NCI-H2107 (cell line): Measurements from ENCODE around the gene ZNF90.
"Not testable (repeated sequence)": the region's sequence is repeated elsewhere in the genome, so short reads cannot be mapped to it uniquely, and the experiment has no call there.

Source experiments
- DNase-seq: peaks from one replicate; lab custom pipeline; 2025; lab: John Stamatoyannopoulos, UW

Gene ZNF90

DNA sequence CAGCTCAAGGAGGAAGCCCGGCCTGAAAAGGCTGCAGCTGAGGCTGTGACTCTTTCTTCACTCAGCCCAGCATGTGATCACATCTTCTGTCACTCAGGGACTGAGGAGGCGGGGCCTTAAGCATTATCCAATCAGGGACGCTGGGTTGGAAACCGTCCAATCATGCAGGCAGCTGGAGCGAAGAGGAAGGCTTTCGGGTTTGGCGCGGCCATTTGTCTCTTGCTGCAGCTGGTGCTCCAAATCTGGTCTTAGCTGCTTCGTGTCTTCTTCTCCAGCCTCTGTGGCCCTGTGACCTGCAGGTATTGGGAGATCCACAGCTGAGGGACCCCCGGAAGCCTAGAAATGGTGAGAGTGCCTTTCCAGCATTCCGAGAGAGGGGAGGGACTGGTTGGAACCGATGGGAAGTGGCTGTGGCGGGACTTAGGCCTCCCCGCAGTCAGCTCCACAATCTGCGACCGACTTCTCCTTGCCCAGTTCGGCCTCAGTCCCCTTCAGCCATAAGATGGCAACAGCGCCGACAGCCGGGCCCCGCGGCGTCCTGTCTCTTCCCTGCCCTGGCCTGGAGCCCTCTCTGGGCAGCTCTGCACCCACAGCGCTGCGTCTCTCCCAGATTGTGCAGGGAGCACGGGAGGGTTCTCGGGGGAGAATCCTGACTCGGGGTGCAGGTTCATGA lies at the start of gene ZNF90:
TSS of gene ZNF90 (plus strand) at position 210 of the 673 bp plus-strand sequence. CDS start at position 343, 133 bp downstream.
- no peak for DNase-seq

DNA sequence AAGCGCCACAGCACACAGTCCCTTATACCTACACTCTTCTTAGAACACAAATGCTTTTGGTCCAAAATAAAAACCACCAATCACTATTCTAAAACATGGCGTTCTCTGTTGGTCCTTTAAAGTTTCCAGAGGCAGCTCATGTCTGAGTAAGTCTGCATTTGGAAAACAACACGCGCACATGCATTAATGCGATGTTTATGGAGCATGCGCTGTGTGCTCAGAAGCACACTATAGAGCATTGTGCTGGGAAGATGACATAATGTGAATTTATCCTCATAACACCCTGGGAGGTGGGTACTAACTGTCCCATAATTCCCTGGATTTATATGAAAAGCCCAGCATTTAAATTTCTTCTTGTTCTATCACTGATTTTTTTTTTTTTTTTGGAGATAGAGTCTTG lies 49.2 kb upstream of the ZNF90 start:
- DNase-seq, result no peak

DNA sequence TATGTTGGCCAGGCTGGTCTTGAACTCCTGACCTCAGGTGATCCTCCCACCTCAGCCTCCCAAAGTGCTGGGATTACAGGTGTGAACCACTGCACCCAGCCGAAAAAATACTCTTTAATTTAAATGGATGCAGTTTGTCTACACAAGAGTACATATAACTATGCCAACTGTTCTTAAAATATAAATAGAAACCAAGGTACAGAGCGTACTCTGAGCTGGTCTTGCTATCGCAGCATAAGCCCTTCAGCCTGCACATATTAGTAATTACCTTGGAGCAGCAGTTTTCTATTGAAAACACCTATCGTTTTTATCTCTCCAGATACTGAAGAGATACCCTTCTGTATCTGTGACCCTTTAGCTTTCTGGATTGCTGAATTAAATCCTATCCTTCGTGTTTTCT lies 41.9 kb upstream of the ZNF90 start:
- no peak for DNase-seq

DNA sequence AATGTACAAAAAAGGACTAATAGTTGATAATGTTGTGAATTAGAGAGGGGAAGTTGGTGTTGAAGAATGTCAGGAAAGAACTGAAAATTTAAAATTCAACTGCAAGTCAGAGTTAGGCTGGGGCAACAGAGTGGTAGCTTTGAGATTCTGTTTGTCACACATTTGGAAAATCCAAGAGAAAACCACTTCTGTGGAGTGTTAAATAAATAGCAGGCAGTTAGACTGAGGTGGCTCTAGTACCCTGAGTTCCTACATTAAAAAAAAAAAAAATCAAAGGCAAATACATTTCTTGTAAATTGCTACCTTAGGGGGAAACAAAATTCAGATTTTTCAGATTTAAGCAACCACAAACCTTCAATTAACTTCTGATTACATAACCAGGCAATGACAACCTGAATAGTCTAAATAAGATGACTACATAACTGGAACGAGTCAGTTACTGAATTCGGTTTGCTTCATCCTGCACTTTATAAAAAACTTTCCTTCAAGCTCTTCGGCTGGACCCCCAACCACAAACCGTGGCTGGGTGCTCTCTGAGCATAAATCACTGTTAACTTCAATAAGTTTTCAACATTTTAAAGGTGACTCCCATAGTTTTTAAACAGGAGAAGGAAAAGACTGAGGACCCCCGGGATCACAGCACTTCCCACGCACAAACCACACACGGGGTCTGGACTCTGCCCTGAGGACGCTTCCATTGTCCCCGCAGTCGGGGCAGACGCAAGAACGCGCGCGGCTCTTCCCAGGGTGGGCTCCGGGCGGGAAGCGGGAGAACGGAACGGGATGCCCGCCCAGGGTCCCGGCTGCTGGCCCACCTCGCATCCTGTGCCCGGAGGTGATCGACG lies 39.2 kb upstream of the ZNF90 start:
- no peak for DNase-seq

DNA sequence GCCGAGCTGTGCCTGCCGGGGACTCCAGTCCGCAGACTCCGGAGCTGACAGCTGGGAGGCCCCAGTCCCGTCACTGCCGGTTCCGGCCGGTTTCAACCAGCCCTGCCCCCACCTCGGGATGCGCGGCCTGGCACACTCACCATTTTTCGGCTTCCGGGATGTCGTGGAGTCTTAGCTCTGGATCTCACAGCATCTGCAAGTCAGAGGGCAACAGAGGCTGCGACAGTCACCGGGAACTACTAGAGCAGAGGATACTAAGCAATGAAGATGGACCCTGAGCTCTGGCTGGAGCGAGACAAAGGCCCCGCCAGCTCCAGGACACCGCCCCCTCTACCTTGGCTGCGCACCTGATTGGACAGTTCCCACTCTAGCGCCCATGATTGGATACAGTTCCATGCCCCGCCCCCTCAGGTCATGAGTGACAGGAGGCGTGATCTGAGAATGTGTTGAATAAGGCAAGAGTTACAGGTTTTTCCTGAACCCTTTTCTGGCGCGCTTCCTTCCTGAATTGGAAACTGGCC lies 38.5 kb upstream of the ZNF90 start, which contains the start of gene ZNF682:
TSS of gene ZNF682 (minus strand) at position 303 of the 521 bp plus-strand sequence. CDS start at position 143, 160 bp downstream.
- peak; percentile 81 for DNase-seq

DNA sequence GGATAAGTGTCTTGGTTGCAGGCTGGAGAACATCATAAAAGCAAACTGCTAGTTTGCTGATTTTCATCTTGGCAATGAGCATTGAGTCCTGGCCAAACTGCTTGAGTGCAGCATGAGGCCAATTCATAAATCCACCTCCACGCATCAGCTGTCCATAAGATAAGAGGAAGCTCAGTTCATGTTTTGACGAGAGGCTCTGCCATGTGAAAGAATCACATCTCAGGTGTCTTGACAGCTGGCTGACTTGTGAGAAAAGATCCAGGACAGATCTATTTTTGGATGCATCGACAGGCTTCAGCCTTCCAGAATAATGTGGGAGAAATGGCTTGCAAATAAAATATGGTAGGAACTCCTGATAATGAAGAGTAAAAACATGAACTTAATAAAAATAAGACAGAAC lies 33.1 kb upstream of the ZNF90 start:
- no peak for DNase-seq

DNA sequence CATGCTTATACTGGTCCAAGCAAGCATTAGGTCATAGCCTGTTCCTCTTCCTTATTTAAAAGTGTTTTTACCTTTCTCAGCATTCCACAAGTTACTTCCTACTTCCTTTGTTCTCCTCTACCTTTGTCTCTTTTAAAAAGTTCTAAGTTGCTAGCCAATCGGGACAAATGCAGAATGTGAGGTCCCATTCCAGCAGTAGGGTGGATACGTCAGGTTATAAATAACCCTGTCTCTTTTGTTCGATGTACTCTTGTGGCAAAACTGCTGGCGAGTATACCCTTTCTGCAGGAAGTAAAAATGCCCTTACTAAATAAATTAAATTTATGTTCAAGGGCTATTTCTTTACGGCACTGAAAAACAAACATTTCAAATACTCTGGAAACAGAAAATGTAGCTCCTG lies 32.1 kb upstream of the ZNF90 start:
- not testable (repeated sequence) for DNase-seq

DNA sequence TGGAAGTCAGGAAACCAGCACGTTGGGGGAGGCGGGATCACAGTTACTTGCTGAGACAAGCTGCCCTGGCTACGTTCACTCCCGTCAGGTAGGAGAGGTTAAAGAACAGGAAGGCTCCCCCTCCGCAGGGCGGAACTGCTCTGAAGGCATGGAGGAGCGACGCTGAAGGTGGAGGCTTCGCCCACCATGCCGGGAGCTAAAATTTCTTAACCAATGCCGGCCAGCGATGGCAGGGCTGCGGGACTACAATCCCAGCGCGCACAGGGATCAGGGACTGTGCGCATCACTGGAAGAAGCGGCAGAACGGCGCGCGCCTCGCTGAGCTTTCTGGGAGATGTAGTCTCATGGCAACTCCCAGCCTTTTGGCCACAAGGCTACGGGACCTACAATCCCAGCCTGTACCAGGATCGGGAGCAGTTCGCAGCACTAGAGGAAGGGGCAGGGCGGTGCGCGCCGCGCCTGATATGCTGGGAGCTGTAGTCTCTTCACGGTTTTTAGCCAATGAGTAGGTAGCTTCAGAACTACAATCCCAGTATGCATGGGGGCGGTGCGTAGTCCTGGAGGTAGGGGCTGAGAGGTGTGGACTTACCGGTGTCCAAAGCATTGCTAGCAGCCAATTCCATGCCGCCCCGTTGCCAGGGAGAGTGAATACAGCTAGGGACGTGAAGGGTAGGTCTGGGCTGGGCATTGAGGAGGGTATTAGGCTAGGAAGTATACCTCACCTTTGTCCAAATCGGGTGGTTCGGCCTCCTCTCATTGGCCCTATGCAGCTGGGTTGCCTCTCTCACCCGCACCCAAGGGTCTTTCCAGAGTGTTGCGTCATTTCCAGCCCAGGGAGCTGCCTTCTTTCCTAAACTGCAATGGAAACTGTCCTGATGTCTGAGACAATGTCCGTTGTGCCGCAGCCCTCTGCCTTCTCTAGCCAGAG lies 25.7 kb upstream of the ZNF90 start:
- DNase-seq, result peak; percentile 55

DNA sequence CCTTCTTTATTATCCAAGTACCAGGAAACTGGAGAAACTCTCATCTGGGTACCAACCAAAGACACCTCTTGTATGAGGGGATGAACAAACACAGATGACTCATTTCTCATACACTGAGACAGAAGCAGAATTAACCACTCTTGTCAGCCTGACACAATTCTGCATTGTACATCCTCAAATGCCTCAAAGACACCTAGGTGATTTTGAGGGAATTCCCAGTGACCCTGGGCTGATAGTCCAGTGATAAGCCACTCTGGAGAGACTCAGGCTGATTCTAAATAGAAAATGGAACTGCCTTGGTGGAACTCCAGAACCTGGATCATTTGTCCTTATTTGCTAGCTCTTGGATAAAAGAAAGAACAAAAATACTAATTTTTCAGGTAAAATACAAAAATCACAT lies 19.1 kb upstream of the ZNF90 start:
- not testable (repeated sequence) for DNase-seq

DNA sequence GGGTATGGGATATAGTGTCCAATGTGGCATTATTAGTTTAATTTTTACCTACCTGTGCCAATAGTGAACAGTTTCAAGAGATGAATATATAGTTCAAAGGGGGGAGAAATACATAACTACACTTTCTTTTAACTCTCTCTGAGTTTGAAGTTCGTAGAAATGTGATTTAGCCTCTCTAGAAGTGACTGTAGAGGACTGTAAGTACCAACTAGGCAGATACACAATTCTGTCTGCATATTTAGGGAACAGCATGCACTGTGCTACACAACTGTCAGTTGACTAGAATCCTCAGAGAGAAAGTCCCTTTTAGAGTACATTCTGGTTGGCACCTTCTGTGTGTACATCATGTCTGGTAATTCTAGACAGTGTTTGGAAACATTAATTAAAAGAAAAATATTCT lies 17.5 kb upstream of the ZNF90 start:
- no peak for DNase-seq

DNA sequence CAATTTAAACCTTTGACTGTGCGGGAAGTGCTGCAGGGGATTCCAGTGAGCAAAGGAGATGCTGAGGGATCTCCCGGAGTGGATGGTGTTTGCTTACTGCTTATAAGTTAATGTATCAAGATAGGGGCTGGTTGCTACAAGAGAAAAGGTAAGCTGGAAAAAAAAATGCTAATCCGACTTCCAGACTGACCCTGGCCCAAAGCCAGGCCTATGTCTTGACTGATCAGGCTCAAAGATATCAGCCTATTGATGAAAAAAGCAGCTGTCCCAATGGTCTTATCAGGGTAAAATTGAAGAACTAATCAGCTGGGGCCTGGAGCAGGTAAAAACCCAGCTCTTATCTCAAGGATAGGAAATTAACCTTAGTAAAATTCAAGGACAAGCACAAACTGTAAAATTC lies 10.9 kb upstream of the ZNF90 start:
- no peak for DNase-seq

DNA sequence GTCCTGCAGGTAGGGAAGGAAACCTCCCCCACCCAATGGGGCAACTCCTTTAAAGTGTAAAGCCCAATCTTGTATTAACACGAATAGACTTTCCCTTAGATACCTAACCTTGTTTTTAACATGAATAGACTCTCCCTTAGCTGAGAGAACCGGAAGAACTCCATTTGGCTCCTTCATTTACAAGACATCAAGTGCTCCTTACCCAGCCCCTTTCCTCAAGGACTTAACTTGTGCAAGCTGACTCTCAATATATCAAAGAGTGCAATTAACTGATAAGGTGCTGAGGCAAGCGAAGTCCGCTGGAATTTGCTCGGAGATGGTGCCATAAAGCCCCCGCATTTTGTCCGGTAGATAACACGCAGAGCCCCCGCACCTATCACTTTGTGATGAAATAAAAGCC lies 9.9 kb upstream of the ZNF90 start:
- DNase-seq, result no peak

DNA sequence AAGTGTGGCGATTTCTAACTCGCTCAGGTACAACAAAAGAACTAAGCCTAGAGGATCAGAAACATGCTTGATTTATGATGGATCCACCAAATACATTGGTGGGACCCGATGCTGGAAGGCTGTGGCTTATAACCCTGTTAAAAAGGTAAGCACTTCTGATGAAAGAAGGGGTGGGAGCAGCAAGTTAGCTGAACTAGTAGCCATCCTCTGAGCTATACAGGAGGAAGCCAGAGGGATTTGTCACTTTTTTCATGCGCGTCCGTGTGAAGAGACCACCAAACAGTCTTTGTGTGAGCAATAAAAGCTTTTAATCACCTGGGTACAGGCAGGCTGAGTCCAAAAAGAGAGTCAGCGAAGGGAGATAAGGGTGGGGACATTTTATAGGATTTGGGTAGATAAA lies 9.2 kb upstream of the ZNF90 start:
- DNase-seq, result not testable (repeated sequence)

DNA sequence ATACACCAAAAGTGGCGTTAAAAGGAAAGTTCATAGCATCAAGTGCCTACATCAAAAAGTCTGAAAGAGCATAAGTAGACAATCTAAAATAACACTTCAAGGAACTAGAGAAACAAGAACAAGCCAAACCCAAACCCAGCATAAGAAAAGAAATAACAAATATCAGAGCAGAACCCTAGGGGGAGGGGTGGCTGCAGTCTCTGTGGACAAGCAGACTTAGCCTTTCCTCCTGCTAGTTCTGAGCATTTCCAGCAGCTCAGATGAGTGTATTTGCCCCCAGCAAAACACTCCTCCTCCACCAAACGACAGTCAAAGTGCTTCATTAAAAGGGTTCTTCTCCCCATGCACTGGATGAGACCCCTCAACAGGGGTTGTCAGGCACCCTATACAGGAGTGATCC lies 7.1 kb upstream of the ZNF90 start:
- DNase-seq, result no peak

DNA sequence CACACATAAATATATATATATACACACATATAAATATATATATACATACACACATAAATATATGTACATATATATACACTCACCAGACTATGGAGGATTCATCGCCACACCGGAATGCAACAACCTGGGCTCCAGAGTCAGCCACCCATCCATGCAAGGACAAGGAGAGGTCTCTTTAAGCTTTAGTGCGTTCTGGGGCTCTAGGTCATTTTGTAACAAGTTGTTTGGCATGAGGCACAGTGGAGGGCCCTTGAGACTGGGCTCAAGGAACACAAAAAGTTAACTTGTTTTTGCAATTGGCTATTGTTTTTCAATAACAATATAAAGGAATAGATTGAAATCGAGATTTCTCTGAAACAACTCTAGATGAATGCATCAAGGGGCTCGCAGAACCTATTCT lies 4.9 kb upstream of the ZNF90 start:
- DNase-seq, result no peak

DNA sequence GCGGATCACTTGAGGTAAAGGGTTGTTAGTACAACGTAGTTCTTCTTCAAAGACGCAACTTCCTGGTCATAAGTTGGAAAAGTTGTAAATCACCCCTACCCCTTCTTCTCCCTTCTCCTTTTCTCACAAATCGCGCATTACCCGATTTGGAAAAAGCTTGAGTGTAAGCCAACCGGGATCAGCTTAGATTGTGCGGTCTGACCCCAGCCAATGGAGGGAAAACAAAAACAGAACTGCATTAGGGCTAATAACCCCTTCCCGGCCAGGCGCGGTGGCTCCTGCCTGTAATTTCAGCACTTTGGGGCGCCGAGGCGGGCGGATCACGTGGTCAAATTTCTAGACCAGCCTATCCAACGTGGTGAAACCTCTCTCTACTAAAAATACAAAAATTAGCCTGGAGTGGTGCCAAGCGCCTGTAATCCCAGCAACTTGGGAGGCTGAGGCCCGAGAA lies 806 bp downstream of the ZNF90 start:
- DNase-seq, result no peak

DNA sequence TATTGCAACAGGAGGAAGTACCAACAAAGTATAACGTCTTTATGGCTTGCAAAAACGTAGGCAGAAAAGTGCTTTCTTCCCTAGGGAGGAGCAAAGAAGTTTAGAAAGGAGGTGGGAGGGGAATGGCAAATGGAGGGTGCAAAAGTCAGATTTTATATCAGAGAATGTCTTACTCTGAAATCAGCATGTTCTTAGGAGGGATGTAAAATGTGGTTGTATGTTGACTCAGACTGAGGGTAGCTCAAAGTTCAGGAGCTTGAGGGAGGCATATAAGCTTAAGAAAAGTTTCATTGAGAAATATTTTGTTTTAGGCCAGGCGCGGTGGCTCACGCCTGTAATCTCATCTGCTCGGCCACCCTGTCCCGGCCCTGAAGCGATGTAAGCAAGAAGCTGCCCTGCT lies 1.7 kb downstream of the ZNF90 start:
- DNase-seq, result no peak

DNA sequence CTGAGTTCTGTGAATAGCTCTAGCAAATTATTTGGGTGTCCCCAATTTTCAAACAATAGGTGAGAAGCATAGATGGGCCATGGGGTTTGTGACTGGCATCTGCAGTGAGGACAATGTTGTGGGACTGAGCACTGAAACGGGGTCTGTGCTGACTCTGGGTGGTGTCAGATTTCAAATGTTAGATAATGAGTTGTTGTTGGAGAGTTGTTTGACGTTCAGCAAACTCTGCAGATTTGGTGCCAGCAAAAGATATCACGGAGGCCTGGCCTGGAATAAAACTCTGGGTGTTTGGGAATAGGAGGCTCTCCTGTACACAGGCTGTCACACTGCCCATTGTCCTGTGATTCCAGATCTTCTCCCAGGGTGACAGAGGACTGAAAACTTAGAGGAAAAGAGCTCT lies 2.9 kb downstream of the ZNF90 start:
- no peak for DNase-seq

DNA sequence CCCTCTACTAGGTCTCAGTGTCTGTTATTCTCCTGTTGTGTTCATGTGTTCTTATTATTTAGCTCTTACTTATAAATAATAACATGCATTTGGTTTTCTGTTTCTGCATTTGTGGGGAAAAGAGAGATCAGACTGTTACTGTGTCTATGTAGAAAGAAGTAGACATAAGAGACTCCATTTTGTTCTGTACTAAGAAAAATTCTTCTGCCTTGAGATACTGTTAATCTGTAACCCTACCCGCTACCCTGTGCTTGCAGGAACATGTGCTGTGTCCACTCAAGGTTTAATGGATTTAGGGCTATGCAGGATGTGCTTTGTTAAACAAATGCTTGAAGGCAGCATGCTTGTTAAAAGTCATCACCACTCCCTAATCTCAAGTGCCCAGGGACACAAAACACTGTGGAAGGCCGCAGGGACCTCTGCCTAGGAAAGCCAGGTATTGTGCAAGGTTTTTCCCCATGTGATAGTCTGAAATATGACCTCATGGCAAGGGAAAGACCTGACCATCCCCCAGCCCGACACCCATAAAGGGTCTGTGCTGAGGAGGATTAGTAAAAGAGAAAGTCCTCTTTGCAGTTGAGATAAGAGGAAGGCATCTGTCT lies 4.5 kb downstream of the ZNF90 start:
- not testable (repeated sequence) for DNase-seq

DNA sequence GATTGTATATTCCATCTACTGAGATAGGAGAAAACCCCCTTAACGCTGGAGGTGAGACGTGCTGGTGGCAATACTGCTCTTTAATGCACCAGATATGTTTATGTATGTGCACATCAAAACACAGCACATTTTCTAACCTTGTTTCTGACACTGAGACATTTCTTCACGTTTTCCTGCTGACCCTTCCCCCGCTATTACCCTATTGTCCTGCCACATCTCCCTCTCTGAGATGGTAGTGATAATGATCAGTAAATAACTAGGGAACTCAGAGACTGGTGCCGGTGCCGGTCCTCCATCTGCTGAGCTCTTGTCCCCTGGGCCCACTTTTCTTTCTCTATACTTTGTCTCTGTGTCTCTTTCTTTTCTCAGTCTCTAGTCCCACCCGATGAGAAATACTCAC lies 5.1 kb downstream of the ZNF90 start:
- DNase-seq, result not testable (repeated sequence)

DNA sequence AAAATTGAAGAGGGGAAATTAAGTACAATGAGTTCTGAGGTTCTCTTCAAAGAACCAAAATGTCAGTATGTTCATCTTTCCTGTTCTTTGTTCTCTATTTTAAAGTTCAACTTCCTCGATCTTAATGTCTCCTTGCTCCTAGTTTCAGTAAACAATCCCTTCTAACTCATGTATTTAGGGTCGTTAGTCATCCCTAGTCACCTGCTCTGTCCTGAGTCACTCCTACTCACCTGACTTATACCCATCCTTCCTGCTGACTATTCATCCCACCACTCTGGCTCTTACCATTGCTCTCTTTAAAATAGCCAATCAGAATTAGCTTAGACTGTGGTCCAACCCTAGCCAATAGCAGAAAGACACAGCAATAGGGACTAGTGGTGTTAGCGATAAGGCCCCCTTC lies 24.3 kb downstream of the ZNF90 start:
- no peak for DNase-seq
